KBM-7 (cell line): ENCODE results near the gene CES3.
A peak's percentile ranks its signal among the peaks of the same experiment; 100 is the strongest.
"Not testable (repeated sequence)": the region's sequence is repeated elsewhere in the genome, so short reads cannot be mapped to it uniquely, and the experiment has no call there.

Experiments
- DNase-seq: peaks from one replicate; pipeline ENCODE4 v3.0.0-alpha.2; 2015
- in situ Hi-C: fragments of 300-500 bp; cut with MboI; formaldehyde crosslinking; loops from 2 replicates; pipeline ENCODE4 v1.14.3; 2020; ENCODE audit warnings: low sequenced_read_pairs, low pct_unique_long_range_greater_than_20kb, mixed read lengths

CES3 gene

GRCh38 chr16:66958857-66959703 is 2.0 kb upstream of the CES3 start:
- in situ Hi-C loops, result no loop called here
- no peak for DNase-seq

DNA sequence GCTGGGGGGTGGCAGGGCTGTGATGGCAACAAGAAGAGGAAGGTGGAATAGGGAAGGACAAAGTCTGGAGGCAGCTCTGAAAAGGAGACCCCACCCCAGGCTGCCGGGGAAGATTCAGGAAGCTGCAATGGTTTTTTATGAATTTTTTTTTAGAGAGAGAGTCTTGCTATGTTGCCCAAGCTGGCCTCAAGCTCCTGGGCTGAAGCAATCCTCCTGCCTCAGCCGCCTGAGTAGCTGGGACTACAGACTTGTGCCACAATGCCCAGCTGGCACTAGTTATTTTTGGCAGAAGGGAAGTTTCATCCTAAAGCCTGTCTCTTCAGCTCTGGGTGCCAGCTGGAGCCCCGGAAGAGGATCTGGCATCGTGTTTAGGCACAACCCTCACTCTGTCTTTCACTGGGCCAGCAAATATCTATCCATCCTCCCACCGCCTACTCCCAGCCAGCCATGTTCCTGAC is 1.3 kb upstream of the CES3 start:
- in situ Hi-C loops, result no loop called here
- no peak for DNase-seq

DNA sequence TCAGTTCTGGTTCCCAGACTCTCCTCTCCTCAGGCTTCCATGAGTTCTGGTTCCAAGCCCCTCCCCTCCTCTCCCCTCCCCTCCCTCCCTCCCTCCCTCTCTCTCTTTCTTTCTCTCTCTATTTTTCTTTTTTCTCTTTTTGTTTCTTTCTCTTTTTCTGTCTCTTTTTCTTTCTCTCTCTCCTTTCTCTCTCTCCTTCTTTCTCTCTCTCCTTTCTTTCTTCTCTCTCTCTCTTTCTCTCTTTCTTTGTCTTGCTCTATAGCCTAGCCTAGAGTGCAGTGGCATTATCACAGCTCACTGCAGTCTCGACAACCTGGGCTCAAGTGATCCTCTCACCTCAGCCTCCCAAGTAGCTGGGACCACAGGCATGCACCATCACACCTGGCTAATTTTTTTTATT is 796 bp upstream of the CES3 start:
- in situ Hi-C loops, result no loop called here
- no peak for DNase-seq

DNA sequence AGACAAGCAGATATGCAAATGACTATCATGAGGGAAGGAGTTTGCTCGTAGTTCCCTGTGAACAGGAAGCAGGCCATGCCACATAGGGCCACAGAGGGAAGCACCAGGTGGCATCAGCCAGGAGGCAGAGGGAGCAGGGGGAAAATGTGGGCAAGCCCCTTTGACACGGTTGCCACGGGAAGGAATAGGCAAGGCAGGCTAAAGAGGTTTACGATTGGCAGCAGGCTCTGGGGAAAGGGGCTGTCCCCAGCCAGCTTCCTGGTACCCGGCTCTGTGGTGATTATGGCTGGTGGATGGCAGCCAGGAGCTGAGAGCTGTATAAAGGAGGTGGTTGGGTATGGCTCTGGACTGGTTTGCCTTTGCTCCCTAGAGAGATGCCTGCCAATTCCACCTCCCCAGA is 848 bp downstream of the CES3 start:
- no peak for DNase-seq
- in situ Hi-C loops, result no loop called here

GRCh38 chr16:66964049-66964448 is 3.0 kb downstream of the CES3 start:
- no peak for DNase-seq
- in situ Hi-C loops, result no loop called here

GRCh38 chr16:66968847-66969246 is 7.8 kb downstream of the CES3 start:
- in situ Hi-C loops, result no loop called here
- no peak for DNase-seq

GRCh38 chr16:66970775-66971720 is 10.0 kb downstream of the CES3 start:
- in situ Hi-C loops, result no loop called here
- no peak for DNase-seq

DNA sequence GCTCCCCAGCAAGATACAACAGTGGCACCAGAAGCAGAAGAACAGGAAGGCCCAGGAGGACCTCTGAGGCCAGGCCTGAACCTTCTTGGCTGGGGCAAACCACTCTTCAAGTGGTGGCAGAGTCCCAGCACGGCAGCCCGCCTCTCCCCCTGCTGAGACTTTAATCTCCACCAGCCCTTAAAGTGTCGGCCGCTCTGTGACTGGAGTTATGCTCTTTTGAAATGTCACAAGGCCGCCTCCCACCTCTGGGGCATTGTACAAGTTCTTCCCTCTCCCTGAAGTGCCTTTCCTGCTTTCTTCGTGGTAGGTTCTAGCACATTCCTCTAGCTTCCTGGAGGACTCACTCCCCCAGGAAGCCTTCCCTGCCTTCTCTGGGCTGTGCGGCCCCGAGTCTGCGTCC is 11.9 kb downstream of the CES3 start:
- in situ Hi-C loops, result no loop called here
- DNase-seq, result no peak

DNA sequence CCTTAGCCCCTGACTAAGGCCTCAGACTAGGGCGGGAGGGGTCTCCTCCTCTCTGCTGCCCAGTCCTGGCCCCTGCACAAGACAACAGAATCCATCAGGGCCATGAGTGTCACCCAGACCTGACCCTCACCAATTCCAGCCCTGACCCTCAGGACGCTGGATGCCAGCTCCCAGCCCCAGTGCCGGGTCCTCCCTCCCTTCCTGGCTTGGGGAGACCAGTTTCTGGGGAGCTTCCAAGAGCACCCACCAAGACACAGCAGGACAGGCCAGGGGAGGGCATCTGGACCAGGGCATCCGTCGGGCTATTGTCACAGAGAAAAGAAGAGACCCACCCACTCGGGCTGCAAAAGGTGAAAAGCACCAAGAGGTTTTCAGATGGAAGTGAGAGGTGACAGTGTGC is 12.7 kb downstream of the CES3 start:
- no peak for DNase-seq
- in situ Hi-C loops, result no loop called here

GRCh38 chr16:66974156-66974931 is 13.3 kb downstream of the CES3 start:
- DNase-seq, in situ Hi-C loops: not testable (repeated sequence)

DNA sequence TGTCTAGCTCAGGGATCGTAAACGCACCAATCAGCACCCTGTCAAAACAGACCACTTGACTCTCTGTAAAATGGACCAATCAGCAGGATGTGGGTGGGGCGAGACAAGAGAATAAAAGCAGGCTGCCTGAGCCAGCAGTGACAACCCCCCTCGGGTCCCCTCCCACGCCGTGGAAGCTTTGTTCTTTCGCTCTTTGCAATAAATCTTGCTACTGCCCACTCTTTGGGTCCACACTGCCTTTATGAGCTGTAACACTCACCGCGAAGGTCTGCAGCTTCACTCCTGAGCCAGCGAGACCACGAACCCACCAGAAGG is 13.8 kb downstream of the CES3 start:
- in situ Hi-C loops, DNase-seq: not testable (repeated sequence)

DNA sequence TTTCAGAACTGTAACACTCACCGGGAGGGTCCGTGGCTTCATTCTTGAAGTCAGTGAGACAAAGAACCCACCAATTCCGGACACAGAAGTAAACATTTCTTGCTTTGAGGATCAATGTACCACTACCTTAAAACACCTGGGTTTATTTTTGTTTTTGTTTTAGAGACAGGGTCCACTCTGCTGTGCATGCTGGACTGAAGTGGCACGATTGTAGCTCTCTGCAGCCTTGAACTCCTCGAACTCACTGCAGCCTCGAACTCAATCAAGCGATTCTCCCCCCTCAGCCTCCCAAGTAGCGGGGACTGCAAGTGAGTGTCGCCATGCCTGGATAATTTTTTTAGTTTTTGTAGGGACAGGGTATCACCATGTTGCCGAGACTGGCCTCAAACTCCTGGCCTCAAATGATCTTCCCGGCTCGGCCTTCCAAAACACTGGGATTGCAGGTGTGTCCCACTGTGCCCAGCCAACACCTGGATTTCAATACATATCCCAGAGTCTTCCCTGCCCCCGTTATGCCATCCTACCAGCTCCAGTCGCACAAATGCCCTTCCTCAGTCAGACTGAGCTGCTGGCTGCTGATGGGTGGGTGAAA is 14.3 kb downstream of the CES3 start:
- in situ Hi-C loops, result no loop called here

GRCh38 chr16:66976746-66977145 is 15.7 kb downstream of the CES3 start:
- DNase-seq, result no peak

More for the DNA sequence above, 14.3 kb downstream of the CES3 start:
- DNase-seq, result no peak

DNA sequence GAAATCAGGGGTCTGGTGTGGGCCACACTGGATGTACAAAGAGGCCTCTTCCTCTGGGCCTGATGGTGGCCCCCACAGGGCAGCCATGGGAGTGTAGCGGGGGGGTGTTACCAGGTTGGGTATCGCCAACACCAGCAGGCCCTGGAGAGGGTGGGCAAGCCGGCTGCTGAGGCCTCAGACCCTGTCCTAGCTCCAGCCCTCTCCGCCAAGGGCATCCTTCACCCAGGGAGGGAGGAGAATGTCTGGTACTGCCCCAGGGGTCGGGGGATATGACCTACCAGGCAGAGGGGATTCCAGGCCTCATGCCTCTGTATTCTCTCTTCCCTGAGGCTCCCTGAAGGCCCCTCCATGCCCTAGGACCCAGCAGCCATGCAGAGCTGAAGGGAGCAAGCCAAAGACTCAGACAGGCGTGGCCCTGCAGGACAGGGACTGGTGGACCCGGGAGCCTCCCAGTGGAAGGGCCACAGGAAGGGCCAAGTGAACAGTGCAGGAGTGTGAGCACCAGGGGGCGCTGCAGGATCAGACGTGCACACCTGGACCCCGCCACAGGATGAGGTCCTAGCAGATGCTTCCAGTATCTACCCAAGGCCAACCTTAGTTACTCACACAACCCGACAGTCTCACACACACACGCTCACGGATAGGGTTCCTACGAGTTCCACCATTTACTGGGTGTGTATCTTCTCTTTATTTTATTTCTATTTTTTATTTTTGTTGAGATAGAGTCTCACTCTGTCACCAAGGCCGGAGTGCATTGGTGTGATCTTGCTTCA is 16.5 kb downstream of the CES3 start:
- peak; percentile 87 for DNase-seq
- in situ Hi-C loops, result no loop called here

More at GRCh38 chr16:66976746-66977145, 15.7 kb downstream of the CES3 start:
- in situ Hi-C loops, result no loop called here

- DNase-seq, result peak; percentile 52
- in situ Hi-C loops, result no loop called here
Observed at GRCh38 chr16:66979011-66979717, 18.1 kb downstream of the CES3 start.

GRCh38 chr16:66983033-66983432 is 22.0 kb downstream of the CES3 start:
- in situ Hi-C loops, result no loop called here
- DNase-seq, result no peak

DNA sequence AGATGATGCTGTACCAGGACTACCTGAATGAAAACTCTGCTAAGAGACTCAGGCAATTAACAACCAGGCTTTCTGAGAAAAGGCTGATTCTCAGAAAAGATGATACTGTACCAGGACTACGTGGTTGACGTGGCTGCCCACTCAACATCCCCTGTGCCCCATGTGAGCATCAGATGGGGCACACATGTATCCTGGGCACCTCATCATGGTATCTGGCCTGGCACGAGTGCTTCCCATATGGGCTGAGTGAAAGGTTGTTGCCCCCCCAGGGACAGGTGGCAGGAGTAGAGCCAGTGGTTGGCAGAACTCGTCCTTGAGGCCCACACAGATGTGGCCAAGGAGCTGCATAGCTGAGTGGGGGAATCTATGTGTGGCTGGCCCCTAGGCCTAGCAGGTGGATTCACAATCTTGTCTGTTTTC is 23.8 kb downstream of the CES3 start:
- in situ Hi-C loops, result no loop called here
- no peak for DNase-seq

GRCh38 chr16:66986559-66986958 is 25.5 kb downstream of the CES3 start:
- DNase-seq, result no peak
- in situ Hi-C loops, result no loop called here
